IMR-90 (cell line): ENCODE results near the gene USP51.

ENCODE experiments used
- CEBPB ChIP-seq: IDR thresholded peaks from 2 replicates; pipeline ENCODE4 v1.6.1; 2012; ENCODE audit warnings: low read depth, low read length, improper control_type of control experiment
- CTCF ChIP-seq: conservative IDR thresholded peaks from 2 replicates; pipeline ENCODE4 v1.5.1; 2012; ENCODE audit warnings: mild to moderate bottlenecking, low read depth, low read length, improper control_type of control experiment
- MAFK ChIP-seq: IDR thresholded peaks from 2 replicates; pipeline ENCODE4 v1.6.1; 2012; ENCODE audit warnings: low read depth, low read length, improper control_type of control experiment
- MAZ ChIP-seq: IDR thresholded peaks from 2 replicates; pipeline ENCODE4 v1.6.1; 2012; ENCODE audit warnings: low read depth, mild to moderate bottlenecking, low read length, improper control_type of control experiment, moderate library complexity, borderline replicate concordance
- NFE2L2 ChIP-seq: fragments of 150-350 bp; IDR thresholded peaks from 2 replicates; pipeline ENCODE4 v1.6.1; 2016; ENCODE audit warnings: low read depth, mild to moderate bottlenecking, low read length
- POLR2A ChIP-seq: IDR thresholded peaks from 2 replicates; pipeline ENCODE4 v1.6.1; 2012; ENCODE audit warnings: mild to moderate bottlenecking, low read depth, low read length
- SMC3 ChIP-seq: fragments of 150-350 bp; IDR thresholded peaks from 2 replicates; pipeline ENCODE4 v1.6.1; 2016; ENCODE audit warnings: low read depth, mild to moderate bottlenecking, antibody characterized with exemption, low read length, moderate library complexity

DNA sequence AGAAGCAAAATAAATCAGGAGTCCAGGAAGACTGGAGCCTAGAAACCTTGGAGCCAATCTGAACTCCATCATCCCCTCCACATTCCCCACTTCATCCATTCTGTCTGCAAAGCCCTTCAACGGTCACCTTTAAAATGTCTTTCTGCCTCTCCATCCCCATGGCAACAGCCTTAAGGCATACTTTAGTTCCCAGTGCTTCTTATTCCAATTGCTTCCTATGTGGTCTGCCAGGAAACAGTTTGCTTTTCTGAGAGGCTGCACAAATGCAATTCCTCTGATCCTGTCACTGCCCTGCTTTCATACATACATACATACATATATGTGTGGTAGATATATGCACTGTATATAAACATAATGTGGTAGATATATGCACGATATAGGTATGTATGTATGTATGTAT, 38.5 kb downstream of the USP51 start:
- no peak for TF ChIP-seq CTCF
- no peak for TF ChIP-seq POLR2A
- TF ChIP-seq MAFK: no peak
- no peak for TF ChIP-seq SMC3
- TF ChIP-seq NFE2L2: no peak
- TF ChIP-seq CEBPB: no peak
- TF ChIP-seq MAZ: no peak
